Mucosa of descending colon (tissue), 3 donors: ENCODE data around the gene GDAP1L1. TPM values are rescaled to one million over a fixed set of nuclear protein-coding genes. Genes with fewer than 3 reads are reported as not detected.

ENCODE experiments used
- ATAC-seq: fragments of 200-7000 bp; cut with Tn5 transposase; one replicate; pipeline ENCODE4 v1.9.1; 2020; ENCODE audit warnings: mild to moderate bottlenecking, moderate library complexity
- DNase-seq, 3 donors: peaks; one replicate each; pipeline ENCODE4 v3.0.0-alpha.2; 2020
- H3K36me3 ChIP-seq: fragments of 200-600 bp; one replicate; pipeline ENCODE4 v1.8.0; 2021; ENCODE audit warnings: low read depth, mild to moderate bottlenecking
- H3K4me1 ChIP-seq: fragments of 200-600 bp; one replicate; pipeline ENCODE4 v1.8.0; 2021; ENCODE audit warnings: low read depth, mild to moderate bottlenecking
- H3K4me3 ChIP-seq: fragments of 200-600 bp; one replicate; pipeline ENCODE4 v1.8.0; 2021; ENCODE audit warnings: mild to moderate bottlenecking
- H3K9me3 ChIP-seq: fragments of 200-600 bp; one replicate; pipeline ENCODE4 v1.8.0; 2021; ENCODE audit warnings: mild to moderate bottlenecking
- intact Hi-C, 2 donors: fragments of 100-400 bp; cut with DNase I in 1 of 2; cut with micrococcal nuclease in 1 of 2; formaldehyde crosslinking; loops; one replicate each; pipeline versions ENCODE4 v1.11.0 to v1.11.1; 2022; cut with DNase I, micrococcal nuclease
- total RNA-seq, 3 donors: library from RNA; stranded (reverse); fragmentation: NEBNext Ultra II Directional in 2 of 3; extraction: Animal tissue kit (Norgen Biotek cat#: 25700) in 2 of 3; gene quantifications; one replicate each; pipeline versions ENCODE4 v1.2.1 to v1.2.4, GENCODE V29; 2021 to 2023
- TF ChIP-seq, protein P1 (sequence below): fragments of 200-600 bp; IDR thresholded peaks from one replicate; pipeline ENCODE4 v1.8.0; 2022; ENCODE audit warnings: antibody characterized with exemption, mild to moderate bottlenecking
- donor health status: DM: no; HTN: no; CAD: no; lungs with moderate emphysema.
- donor health status: DM: no; HTN: no; CAD: no.
- donor health status: DM: no; HTN: yes; CAD: no.

The GDAP1L1 gene
- total RNA-seq, 3 donors from 2014 or later = 0.25 TPM; not detected in 2

- no peaks in the 10 kb centered on the region for H3K9me3 ChIP-seq
- H3K36me3 ChIP-seq = no peaks in the 10 kb centered on the region
- H3K4me3 ChIP-seq = peak overlapping the region; percentile 56
- DNase-seq (peak in 2 of 3 donors; percentile 49 to 67), ATAC-seq (peak; percentile 42)
- peaks cover 5% of the 10 kb centered on the region for H3K4me1 ChIP-seq
- intact Hi-C loops = loop anchor here (5.0 kb wide), 1 partner anchor 93 kb away; no protein-coding TSS in a partner anchor
- TF ChIP-seq, protein P1, sequence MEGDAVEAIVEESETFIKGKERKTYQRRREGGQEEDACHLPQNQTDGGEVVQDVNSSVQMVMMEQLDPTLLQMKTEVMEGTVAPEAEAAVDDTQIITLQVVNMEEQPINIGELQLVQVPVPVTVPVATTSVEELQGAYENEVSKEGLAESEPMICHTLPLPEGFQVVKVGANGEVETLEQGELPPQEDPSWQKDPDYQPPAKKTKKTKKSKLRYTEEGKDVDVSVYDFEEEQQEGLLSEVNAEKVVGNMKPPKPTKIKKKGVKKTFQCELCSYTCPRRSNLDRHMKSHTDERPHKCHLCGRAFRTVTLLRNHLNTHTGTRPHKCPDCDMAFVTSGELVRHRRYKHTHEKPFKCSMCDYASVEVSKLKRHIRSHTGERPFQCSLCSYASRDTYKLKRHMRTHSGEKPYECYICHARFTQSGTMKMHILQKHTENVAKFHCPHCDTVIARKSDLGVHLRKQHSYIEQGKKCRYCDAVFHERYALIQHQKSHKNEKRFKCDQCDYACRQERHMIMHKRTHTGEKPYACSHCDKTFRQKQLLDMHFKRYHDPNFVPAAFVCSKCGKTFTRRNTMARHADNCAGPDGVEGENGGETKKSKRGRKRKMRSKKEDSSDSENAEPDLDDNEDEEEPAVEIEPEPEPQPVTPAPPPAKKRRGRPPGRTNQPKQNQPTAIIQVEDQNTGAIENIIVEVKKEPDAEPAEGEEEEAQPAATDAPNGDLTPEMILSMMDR = no peak
Observed at GRCh38 chr20:44309763-44310663, 62.9 kb downstream of the GDAP1L1 start.

DNA sequence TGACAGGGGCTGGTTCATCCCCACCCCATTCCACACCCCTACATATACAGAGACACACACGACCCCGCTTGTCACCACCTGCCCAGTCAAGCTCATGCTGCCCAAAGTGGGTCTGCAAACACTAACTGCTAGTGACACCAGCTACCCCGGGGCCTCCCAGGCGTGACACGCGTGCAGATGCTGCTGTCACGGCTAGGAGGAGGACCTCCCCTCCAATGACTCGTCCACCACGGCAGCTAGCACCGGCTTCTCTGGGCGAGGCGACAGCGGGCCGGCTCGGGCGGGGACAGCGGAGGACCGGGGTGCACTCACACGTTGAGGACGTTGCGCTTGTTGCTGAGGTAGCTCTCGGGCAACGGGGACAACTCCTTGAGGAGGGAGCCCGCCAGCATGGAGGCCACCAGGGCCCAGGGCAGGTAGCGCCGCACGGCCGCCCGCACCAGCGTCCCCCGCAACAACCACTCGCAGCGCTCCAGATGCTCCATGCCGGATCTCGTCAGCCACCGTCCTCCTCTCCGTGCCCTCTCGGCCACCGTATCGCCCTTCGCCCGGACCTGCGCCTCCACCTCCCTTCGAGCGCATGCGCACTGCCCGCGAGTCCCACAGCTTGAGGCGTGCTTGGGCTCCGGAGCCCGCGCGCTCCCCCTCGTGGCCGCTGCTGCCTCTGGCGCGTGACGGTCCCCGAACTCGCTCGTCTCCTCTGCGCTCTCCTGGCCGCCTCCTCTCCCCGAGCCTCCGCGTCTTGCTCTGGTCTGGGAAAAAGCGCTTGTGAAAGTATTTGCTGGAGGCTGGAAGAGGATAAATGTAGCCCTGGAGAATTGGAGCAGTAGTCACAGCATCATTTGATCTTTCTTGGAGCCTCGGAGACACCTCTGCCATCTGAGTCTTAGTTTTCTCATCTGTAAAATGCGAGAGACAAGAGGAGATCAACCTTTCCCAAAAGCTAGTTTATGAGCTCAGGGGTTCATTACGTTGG, 63.8 kb downstream of the GDAP1L1 start, which contains the start of gene FITM2:
Gene FITM2 (minus strand): TSS at position 539 of the 976 bp plus-strand sequence. CDS start 54 bp downstream, at position 485.
- peaks cover 5% of the 10 kb centered on the region for H3K4me1 ChIP-seq
- H3K4me3 ChIP-seq = peak within 1 kb of the TSS; percentile 56
- DNase-seq (peak; percentile 99), ATAC-seq (peak; percentile 99)
- no peaks in the 10 kb centered on the region for H3K9me3 ChIP-seq
- TF ChIP-seq, protein P1 = peak; percentile 93
- H3K36me3 ChIP-seq = no peaks in the 10 kb centered on the region
- intact Hi-C loops = loop anchor here (5.0 kb wide), 1 partner anchor 94 kb away; no protein-coding TSS in a partner anchor

DNA sequence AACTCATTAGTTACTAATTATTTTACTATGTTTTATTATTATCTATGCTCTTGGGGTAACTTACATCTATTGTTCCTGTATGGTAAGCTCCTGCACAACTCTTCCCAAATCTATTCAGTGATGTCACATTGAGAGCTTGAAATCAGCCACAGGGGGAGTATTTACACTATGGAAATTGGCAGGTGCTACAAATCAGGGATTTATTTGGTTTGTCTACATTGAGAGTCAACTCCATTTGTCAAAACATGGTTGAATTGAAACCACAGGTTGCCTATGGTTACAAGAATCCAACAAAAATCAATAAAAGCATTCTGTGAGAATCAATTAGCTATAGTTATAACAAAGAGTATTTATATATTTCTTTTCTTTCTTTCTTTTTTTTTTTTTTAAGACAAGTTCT, 67.8 kb downstream of the GDAP1L1 start:
- Histone ChIP-seq H3K9me3 (no peaks in the 10 kb centered on the region), H3K36me3 (no peaks in the 10 kb centered on the region), H3K4me1 (peaks cover 2% of the 10 kb centered on the region), H3K4me3 (no peak overlapping the region)
- DNase-seq (no peak), ATAC-seq (no peak)
- intact Hi-C loops = loop anchor here (5.0 kb wide), 1 partner anchor 98 kb away; no protein-coding TSS in a partner anchor
- TF ChIP-seq, protein P1 = no peak

DNA sequence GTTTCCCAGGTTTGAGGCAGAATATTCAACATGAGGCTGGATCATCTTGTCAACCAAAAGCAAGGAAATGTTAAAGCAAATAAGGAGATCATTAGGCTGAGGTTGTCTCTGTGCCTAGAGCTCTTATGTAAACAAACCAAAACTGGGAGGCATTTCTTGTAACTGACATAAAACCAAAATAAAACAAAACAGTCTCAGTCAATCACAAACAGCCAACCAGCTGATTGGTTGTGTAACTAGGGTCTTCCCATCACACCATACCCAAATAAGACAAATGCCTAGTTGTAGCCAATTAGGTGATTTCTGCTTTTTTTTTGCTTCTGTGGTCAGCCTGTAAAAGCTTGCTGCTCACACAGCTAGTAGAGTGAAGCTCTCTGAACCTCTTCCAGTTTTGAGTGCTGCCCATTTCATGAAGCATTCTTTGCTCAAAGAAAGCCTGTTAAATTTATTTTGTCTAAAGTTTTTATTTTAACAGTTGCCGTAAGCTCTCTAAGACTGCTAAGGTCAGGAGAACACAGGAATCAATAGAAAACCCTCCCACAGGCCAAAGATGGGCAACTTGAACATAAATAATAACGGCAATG, 72.8 kb downstream of the GDAP1L1 start:
- no peaks in the 10 kb centered on the region for H3K9me3 ChIP-seq
- DNase-seq (no peak), ATAC-seq (no peak)
- no peak overlapping the region for H3K4me3 ChIP-seq
- no peaks in the 10 kb centered on the region for H3K36me3 ChIP-seq
- peaks cover 8% of the 10 kb centered on the region for H3K4me1 ChIP-seq
- intact Hi-C loops = no loop called here
- TF ChIP-seq, protein P1 = no peak

GRCh38 chr20:44324343-44324742, 77.2 kb downstream of the GDAP1L1 start:
- DNase-seq (peak; percentile 74 to 82 (median 80)), ATAC-seq (peak; percentile 99)
- Histone ChIP-seq H3K4me1 (peaks cover 8% of the 10 kb centered on the region), H3K9me3 (no peaks in the 10 kb centered on the region), H3K4me3 (no peak overlapping the region), H3K36me3 (no peaks in the 10 kb centered on the region)
- intact Hi-C loops = no loop called here
- TF ChIP-seq, protein P1 = no peak
